Bronchial epithelial cell (primary cell): Measurements from ENCODE around the gene CATSPERB. TPM values are rescaled to one million over a fixed set of nuclear protein-coding genes. Genes with fewer than 3 reads are reported as not detected.

Experiments
- DNase-seq: peaks from one replicate; pipeline ENCODE4 v3.0.0-alpha.2; 2010; ENCODE audit warnings: low read depth
- FAIRE-seq: peaks from 2 replicates; lab custom pipeline; 2011; peaks lifted over from hg19 to GRCh38; lab: Jason Lieb, UNC
- H3K27me3 ChIP-seq: 2 replicates; pipeline ENCODE4 v1.5.1; 2011; ENCODE audit warnings: low read length; ENCODE audit not compliant: control insufficient read depth, insufficient read depth
- H3K36me3 ChIP-seq: 2 replicates; pipeline ENCODE4 v1.5.1; 2011; ENCODE audit warnings: low read length; ENCODE audit not compliant: control insufficient read depth, insufficient read depth
- H3K4me3 ChIP-seq: 2 replicates; pipeline ENCODE4 v1.5.1; 2011; ENCODE audit warnings: mild to moderate bottlenecking, low read depth, low read length, control low read depth
- CTCF ChIP-seq: IDR thresholded peaks from 2 replicates; pipeline ENCODE4 v1.5.1; 2011; ENCODE audit warnings: mild to moderate bottlenecking, moderate library complexity, low read length, control low read depth, inconsistent platforms; ENCODE audit not compliant: insufficient read depth, severe bottlenecking
- total RNA-seq: library from RNA; depleted of rRNA; stranded (reverse); fragments of >200 nt; gene quantifications from 2 replicates; pipeline ENCODE4 v1.2.1, GENCODE V29; 2014

CATSPERB gene
- 2.1 and 3.7 TPM in 2 replicates for total RNA-seq

- Histone ChIP-seq H3K4me3 (no peak within 1 kb of the TSS), H3K27me3 (peaks cover 2% of the 10 kb centered on the region), H3K36me3 (no peaks in the 10 kb centered on the region)
- TF ChIP-seq CTCF: no peak
- no peak for FAIRE-seq
- DNase-seq: no peak
These were observed at the start of gene CATSPERB for GRCh38 chr14:91731986-91732385. TSS of gene CATSPERB (minus strand) at chr14:91732086. CDS start at chr14:91729479, 2,607 bp downstream.

- Histone ChIP-seq H3K4me3 (no peak overlapping the region), H3K36me3 (no peaks in the 10 kb centered on the region), H3K27me3 (no peaks in the 10 kb centered on the region)
- FAIRE-seq: no peak
- DNase-seq: no peak
- no peak for TF ChIP-seq CTCF
These were observed 48.6 kb upstream of the CATSPERB start for GRCh38 chr14:91780452-91780851.

GRCh38 chr14:91778217-91778616 lies 46.3 kb upstream of the CATSPERB start:
- DNase-seq (no peak), FAIRE-seq (no peak)
- no peak for TF ChIP-seq CTCF
- H3K4me3 ChIP-seq: no peak overlapping the region
- no peaks in the 10 kb centered on the region for H3K27me3 ChIP-seq
- no peaks in the 10 kb centered on the region for H3K36me3 ChIP-seq

GRCh38 chr14:91774140-91775096 lies 42.5 kb upstream of the CATSPERB start:
- no peak for DNase-seq
- Histone ChIP-seq H3K36me3 (no peaks in the 10 kb centered on the region), H3K27me3 (no peaks in the 10 kb centered on the region), H3K4me3 (no peak overlapping the region)
- no peak for FAIRE-seq
- no peak for TF ChIP-seq CTCF

- Histone ChIP-seq H3K4me3 (no peak overlapping the region), H3K36me3 (no peaks in the 10 kb centered on the region), H3K27me3 (no peaks in the 10 kb centered on the region)
- TF ChIP-seq CTCF: no peak
- DNase-seq: no peak
- no peak for FAIRE-seq
These were observed 38.3 kb upstream of the CATSPERB start for GRCh38 chr14:91770185-91770584.
